MM.1S (cell line): ENCODE results near the gene CASP7.
A peak's percentile ranks its signal among the peaks of the same experiment; 100 is the strongest.

ENCODE experiments used
- DNase-seq: peaks from one replicate; pipeline ENCODE4 v3.0.0-alpha.2; 2015
- H2AFZ ChIP-seq: fragments of 300-600 bp; sonication (generic); 2 replicates; pipeline ENCODE4 v1.6.0; 2016; ENCODE audit warnings: antibody characterized with exemption, low read length
- H3F3A ChIP-seq: fragments of 300-600 bp; sonication (generic); 2 replicates; pipeline ENCODE4 v1.6.1; 2016; ENCODE audit warnings: mild to moderate bottlenecking, antibody characterized with exemption, low read length, moderate library complexity, mixed read lengths; ENCODE audit not compliant: insufficient read depth
- H3K27ac ChIP-seq: fragments of 300-600 bp; sonication (generic); 2 replicates; pipeline ENCODE4 v1.5.1; 2016; ENCODE audit warnings: mild to moderate bottlenecking, low read length
- H3K27me3 ChIP-seq: fragments of 300-600 bp; sonication (generic); replicated peaks from 2 replicates; pipeline ENCODE4 v1.6.0; 2016; ENCODE audit warnings: low read length; ENCODE audit not compliant: insufficient read depth
- H3K36me3 ChIP-seq: fragments of 300-600 bp; sonication (generic); replicated peaks from 2 replicates; pipeline ENCODE4 v1.6.1; 2016; ENCODE audit warnings: mild to moderate bottlenecking, low read length, mixed read lengths; ENCODE audit not compliant: insufficient read depth
- H3K4me1 ChIP-seq: fragments of 300-600 bp; sonication (generic); 2 replicates; pipeline ENCODE4 v1.6.1; 2016; ENCODE audit warnings: low read length, mixed read lengths
- H3K4me2 ChIP-seq: fragments of 300-600 bp; sonication (generic); 2 replicates; pipeline ENCODE4 v1.6.0; 2016; ENCODE audit warnings: low read depth, low read length
- H3K4me3 ChIP-seq: fragments of 300-600 bp; sonication (generic); 2 replicates; pipeline ENCODE4 v1.5.1; 2016; ENCODE audit warnings: low read length, mixed read lengths
- H3K79me2 ChIP-seq: fragments of 300-600 bp; sonication (generic); 2 replicates; pipeline ENCODE4 v1.6.1; 2016; ENCODE audit warnings: mixed run types, low read length, mixed read lengths
- H3K9ac ChIP-seq: fragments of 300-600 bp; sonication (generic); 2 replicates; pipeline ENCODE4 v1.6.1; 2016; ENCODE audit warnings: low read length, mixed read lengths
- H3K9me2 ChIP-seq: fragments of 300-600 bp; sonication (generic); replicated peaks from 2 replicates; pipeline ENCODE4 v1.6.1; 2016; ENCODE audit warnings: mild to moderate bottlenecking, low read length, mixed read lengths; ENCODE audit not compliant: insufficient read depth
- H3K9me3 ChIP-seq: fragments of 300-600 bp; sonication (generic); replicated peaks from 2 replicates; pipeline ENCODE4 v1.6.1; 2016; ENCODE audit warnings: mild to moderate bottlenecking, low read length, mixed read lengths; ENCODE audit not compliant: insufficient read depth
- H4K20me1 ChIP-seq: fragments of 300-600 bp; sonication (generic); 2 replicates; pipeline ENCODE4 v1.6.1; 2016; ENCODE audit warnings: mild to moderate bottlenecking, low read length, moderate library complexity, mixed read lengths; ENCODE audit not compliant: insufficient read depth
- EZH2 ChIP-seq: fragments of 300-600 bp; sonication (generic); optimal IDR thresholded peaks from 2 replicates; pipeline ENCODE3; 2017; ENCODE audit warnings: low read depth, mild to moderate bottlenecking, antibody characterized with exemption, low read length, mixed read lengths
- EZH2phosphoT487 ChIP-seq: fragments of 300-600 bp; sonication (generic); IDR thresholded peaks from 2 replicates; pipeline ENCODE4 v1.6.1; 2018; ENCODE audit warnings: antibody characterized with exemption, low read length
- TF ChIP-seq, protein P1 (sequence below): fragments of 300-600 bp; sonication (generic); IDR thresholded peaks from 2 replicates; pipeline ENCODE4 v1.5.1; 2016; ENCODE audit warnings: antibody characterized with exemption, low read length, mixed read lengths

CASP7 gene

DNA sequence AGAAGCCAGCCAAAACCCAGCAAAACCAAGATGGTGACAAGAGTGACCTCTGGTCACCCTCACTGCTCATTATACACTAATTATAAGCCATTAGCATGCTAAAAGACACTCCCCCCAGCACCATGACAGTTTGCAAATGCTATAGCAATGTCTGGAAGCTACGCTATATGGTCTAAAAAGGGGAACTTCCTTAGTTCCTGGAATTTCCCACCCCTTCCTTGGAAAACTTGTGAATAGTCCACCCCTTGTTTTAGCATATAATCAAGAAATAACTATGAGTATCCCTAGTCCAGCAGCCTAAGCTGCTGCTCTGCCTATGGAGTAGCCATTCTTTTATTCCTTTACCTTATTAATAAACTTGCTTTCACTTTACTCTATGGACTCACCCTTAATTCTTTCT is 16.0 kb downstream of the CASP7 start:
- Histone ChIP-seq H3K9me3 (no peaks in the 10 kb centered on the region), H3K27me3 (no peaks in the 10 kb centered on the region), H3F3A (no peaks in the 10 kb centered on the region), H3K79me2 (peaks cover 71% of the 10 kb centered on the region), H3K9ac (no peak overlapping the region), H2AFZ (no peak overlapping the region), H3K4me1 (peaks cover 6% of the 10 kb centered on the region), H3K9me2 (no peaks in the 10 kb centered on the region), H3K27ac (no peak overlapping the region), H3K4me2 (no peak overlapping the region), H3K4me3 (no peak overlapping the region), H4K20me1 (no peaks in the 10 kb centered on the region), H3K36me3 (peaks cover 15% of the 10 kb centered on the region; the same call in 1 of the 2 replicates)
- DNase-seq: no peak
- TF ChIP-seq, protein P1, sequence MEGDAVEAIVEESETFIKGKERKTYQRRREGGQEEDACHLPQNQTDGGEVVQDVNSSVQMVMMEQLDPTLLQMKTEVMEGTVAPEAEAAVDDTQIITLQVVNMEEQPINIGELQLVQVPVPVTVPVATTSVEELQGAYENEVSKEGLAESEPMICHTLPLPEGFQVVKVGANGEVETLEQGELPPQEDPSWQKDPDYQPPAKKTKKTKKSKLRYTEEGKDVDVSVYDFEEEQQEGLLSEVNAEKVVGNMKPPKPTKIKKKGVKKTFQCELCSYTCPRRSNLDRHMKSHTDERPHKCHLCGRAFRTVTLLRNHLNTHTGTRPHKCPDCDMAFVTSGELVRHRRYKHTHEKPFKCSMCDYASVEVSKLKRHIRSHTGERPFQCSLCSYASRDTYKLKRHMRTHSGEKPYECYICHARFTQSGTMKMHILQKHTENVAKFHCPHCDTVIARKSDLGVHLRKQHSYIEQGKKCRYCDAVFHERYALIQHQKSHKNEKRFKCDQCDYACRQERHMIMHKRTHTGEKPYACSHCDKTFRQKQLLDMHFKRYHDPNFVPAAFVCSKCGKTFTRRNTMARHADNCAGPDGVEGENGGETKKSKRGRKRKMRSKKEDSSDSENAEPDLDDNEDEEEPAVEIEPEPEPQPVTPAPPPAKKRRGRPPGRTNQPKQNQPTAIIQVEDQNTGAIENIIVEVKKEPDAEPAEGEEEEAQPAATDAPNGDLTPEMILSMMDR: no peak
- TF ChIP-seq EZH2 (no peak), EZH2phosphoT487 (no peak)

DNA sequence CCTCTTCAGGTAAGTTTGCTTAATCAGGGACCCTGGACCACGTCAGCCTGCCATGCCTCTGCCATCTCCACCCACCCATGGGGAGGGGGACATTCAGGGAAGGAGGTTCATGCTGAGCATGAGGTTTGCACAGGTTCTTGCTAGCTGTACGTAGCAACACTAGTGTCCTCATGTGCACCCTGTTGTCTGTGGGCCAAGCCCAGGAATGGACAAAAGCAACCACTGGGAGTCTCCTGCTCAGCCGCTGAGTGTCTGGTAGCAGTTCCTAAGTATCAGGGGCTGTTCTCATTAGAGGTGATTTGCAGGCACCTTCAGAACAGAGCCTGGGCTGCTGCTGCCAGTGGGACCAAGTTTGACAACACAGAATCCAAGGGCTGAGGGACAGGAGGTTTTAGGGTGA is 17.9 kb downstream of the CASP7 start:
- Histone ChIP-seq H3K4me1 (no peaks in the 10 kb centered on the region), H3K27me3 (no peaks in the 10 kb centered on the region), H3K9me2 (no peaks in the 10 kb centered on the region), H4K20me1 (no peaks in the 10 kb centered on the region), H3F3A (no peaks in the 10 kb centered on the region), H3K4me2 (no peak overlapping the region), H3K4me3 (no peak overlapping the region), H3K9ac (no peak overlapping the region), H3K36me3 (peaks cover 11% of the 10 kb centered on the region; the same call in 1 of the 2 replicates), H3K27ac (no peak overlapping the region), H3K79me2 (peaks cover 52% of the 10 kb centered on the region), H3K9me3 (no peaks in the 10 kb centered on the region), H2AFZ (no peak overlapping the region)
- DNase-seq: no peak
- no peak for TF ChIP-seq EZH2
- no peak for TF ChIP-seq EZH2phosphoT487
- TF ChIP-seq, protein P1: no peak

DNA sequence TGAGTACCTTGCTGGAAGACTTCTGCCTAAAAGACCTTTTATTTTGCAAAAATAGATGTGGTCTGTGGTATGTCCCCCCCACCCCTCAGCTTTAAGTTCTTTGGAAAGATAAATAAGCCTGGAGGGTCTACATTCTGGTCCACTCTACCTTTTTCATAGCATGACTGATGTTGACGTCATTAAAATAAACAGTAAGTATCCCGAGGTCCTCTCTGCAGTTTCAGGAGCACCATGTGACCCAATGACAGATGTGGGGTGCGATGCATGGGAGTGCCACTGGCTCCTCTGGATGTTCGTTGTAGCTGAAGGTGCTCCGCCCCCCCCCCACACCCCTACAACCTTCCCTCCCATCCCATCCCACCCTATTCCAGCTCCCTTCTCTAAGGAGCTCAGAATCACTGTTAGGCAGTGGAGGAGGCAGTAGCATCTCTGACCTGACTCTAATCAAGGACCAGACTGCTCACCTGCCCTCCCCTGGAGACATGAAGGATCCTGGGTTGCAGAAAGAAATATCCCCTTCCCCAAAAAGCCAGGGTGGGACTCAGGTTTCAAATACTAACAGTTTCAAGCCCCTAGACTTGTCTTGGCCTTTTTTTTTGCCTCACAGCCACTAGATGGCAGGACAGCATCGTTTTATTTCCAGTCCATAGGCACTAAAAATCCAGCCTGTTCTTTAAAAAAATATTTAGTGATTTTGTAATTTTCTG is 25.1 kb downstream of the CASP7 start:
- Histone ChIP-seq H3K9me3 (no peaks in the 10 kb centered on the region), H3K27ac (no peak overlapping the region), H2AFZ (no peak overlapping the region), H3K36me3 (0 out of 2 replicates have a peak, but pooled peaks cover 5% of the 10 kb centered on the region), H3K27me3 (no peaks in the 10 kb centered on the region), H3K4me3 (no peak overlapping the region), H3K4me2 (no peak overlapping the region), H3K9ac (no peak overlapping the region), H3K79me2 (peaks cover 46% of the 10 kb centered on the region), H3K9me2 (no peaks in the 10 kb centered on the region), H4K20me1 (no peaks in the 10 kb centered on the region; the same call in 1 of the 2 replicates), H3K4me1 (no peaks in the 10 kb centered on the region), H3F3A (no peaks in the 10 kb centered on the region)
- DNase-seq: peak; percentile 39
- TF ChIP-seq EZH2phosphoT487 (no peak), EZH2 (no peak)
- TF ChIP-seq, protein P1: peak; percentile 63
